MM.1S (cell line): ENCODE data around the gene CRTC2.

Source experiments
- EZH2 ChIP-seq: fragments of 300-600 bp; sonication (generic); optimal IDR thresholded peaks from 2 replicates; pipeline ENCODE3; 2017; ENCODE audit warnings: low read depth, mild to moderate bottlenecking, antibody characterized with exemption, low read length, mixed read lengths
- TF ChIP-seq, protein P1 (sequence below): fragments of 300-600 bp; sonication (generic); IDR thresholded peaks from 2 replicates; pipeline ENCODE4 v1.5.1; 2016; ENCODE audit warnings: antibody characterized with exemption, low read length, mixed read lengths

DNA sequence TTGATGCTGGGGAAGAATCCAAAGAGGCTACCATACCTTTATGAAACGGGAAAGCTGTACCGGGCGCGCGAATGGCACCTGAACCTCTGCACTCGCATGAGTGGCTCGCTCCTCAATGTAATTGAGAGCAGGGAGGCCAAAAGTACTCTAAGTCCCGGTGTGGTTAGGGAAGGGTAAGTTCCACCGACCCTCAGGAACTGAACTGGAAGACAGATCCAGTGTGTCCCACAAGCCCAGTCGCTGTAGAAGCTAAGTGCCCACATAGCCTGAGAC lies 36.7 kb downstream of the CRTC2 start:
- TF ChIP-seq, protein P1, sequence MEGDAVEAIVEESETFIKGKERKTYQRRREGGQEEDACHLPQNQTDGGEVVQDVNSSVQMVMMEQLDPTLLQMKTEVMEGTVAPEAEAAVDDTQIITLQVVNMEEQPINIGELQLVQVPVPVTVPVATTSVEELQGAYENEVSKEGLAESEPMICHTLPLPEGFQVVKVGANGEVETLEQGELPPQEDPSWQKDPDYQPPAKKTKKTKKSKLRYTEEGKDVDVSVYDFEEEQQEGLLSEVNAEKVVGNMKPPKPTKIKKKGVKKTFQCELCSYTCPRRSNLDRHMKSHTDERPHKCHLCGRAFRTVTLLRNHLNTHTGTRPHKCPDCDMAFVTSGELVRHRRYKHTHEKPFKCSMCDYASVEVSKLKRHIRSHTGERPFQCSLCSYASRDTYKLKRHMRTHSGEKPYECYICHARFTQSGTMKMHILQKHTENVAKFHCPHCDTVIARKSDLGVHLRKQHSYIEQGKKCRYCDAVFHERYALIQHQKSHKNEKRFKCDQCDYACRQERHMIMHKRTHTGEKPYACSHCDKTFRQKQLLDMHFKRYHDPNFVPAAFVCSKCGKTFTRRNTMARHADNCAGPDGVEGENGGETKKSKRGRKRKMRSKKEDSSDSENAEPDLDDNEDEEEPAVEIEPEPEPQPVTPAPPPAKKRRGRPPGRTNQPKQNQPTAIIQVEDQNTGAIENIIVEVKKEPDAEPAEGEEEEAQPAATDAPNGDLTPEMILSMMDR: no peak
- no peak for TF ChIP-seq EZH2
